ENCODE results near the gene EIF3L.

Gene EIF3L

DNA sequence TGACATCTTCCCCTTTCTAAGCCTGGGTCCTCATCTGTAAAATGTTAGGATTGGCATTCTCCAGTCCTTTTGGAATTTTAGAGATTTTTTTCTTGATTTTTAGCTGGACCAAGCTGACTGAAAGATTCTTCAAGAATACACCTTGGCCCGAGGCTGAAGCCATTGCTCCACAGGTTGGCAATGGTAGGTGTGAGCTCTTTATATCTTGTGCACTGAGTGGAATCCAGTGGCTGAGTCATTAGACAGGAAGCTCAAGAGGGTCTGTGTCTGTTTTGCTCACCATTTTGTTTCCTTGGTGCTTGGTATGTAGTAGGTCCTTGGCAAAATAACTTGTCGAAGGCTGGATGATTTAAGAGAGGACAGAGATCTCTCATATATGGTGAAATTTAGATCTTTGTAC is 6.2 kb downstream of the EIF3L start:
- DNase-seq = no peak

- DNase-seq = no peak
Measured at GRCh38 chr22:37860796-37861421, 11.7 kb downstream of the EIF3L start.

DNA sequence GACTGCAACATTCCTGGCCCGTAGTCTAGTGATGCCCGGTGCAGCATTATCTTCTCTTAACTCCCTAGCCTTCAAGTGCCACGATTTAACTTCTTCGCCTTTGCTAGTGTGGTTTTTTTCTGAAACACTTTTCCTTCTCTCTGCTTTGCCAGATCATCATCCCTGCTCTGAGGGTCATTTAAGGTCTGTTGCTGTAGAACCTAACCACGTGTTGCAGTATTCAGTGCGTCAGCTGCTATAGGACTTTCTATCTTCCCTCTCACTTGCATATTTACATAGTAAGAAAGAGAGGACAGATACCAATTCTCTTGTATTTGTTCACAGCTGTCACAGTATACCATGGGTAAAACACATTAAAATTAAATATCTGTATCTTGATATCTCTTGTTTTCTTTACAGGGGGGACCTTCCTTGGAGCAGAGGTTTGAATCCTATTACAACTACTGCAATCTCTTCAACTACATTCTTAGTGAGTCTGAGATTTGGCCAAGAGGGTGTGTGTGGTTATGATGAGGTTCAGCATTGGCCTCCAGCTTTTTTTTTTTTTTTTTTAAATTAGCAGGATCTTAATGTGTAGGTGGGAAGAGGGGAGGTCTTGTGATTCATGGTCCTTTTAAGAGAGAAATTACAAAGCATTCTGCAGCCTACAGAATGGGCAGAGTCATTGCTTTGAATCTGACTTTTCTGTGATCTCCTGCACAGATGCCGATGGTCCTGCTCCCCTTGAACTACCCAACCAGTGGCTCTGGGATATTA is 13.5 kb downstream of the EIF3L start:
- DNase-seq = no peak

- no peak for DNase-seq
Measured at GRCh38 chr22:37865510-37865909, 16.3 kb downstream of the EIF3L start.

DNA sequence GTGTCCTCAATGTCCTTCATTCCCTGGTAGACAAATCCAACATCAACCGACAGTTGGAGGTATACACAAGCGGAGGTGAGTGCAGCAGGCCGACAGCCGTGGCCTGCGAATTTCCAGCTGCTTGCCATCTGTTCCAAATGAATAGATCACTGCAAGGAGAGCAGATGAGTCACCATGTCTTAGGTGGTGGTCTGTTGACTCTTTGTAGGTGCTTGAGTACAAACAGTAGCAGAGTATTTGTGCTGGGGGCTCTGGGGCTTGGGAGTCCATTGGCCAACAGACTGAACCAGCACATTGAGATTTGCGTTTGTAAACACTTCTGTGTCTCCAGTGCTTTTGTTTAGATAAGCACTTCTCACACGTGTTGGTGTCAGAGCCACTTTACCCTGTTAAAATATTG is 21.1 kb downstream of the EIF3L start:
- peak; percentile 13 to 55 for DNase-seq

- DNase-seq = no peak
Measured at GRCh38 chr22:37880668-37881440, 31.6 kb downstream of the EIF3L start.

DNA sequence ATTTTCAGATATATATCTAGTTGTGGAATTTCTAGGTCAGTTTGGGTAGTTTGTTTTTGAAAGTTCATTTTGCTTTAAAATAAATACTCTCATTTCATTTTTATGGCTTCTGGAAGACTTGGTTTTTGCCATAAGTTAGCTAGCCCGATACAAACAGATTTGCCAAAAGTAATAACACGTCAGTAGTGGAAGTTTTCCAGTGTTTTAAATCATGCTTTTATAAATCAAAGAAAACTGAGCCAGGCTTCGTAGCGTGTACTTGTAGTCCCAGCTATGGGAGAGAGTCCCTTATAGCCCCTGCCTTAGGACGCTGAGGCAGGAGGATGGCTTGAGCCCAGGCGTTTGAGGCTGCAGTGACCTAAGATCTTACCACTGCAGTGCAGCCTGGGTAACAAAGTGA is 35.2 kb downstream of the EIF3L start:
- DNase-seq = no peak

DNA sequence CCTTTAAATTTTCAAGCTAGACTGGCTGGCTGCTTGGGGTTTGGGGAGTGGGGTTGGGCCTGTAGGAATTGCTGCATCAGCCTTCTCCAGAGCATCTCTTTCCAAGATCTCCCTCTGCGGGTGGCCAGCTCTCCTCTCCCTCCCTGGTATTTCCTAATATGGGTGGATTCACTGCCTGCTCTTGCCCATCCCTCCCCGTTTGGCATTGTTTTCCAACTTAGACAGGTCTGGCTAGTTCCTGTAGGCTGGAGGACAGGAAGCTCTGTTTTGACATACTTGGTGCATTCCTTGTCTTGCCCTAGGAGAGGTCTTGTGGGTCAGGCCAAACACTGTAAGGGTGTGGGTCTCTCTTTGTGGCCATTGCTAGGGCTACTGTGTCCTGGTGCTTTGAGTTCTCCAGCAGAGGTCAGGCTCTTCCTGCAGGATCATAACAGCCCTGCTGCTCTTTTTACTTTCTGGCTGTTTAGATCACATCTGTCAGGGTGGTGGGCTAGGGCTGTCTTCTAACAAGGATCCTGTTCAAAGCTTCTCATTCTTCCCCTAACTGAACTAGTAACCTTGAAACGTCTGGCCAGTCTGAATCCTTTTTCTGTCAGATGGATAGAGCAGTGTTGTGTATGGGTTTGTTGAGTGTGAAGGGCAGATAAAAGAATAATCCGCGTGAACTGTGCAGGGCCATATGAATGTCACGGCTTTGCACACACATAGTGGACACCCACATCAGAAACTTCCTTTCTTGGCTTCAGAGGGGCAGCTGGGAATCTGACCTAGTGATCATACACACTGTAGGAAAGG is 38.6 kb downstream of the EIF3L start:
- no peak for DNase-seq

GRCh38 chr22:37891926-37892325 is 42.7 kb downstream of the EIF3L start:
- DNase-seq = no peak

DNA sequence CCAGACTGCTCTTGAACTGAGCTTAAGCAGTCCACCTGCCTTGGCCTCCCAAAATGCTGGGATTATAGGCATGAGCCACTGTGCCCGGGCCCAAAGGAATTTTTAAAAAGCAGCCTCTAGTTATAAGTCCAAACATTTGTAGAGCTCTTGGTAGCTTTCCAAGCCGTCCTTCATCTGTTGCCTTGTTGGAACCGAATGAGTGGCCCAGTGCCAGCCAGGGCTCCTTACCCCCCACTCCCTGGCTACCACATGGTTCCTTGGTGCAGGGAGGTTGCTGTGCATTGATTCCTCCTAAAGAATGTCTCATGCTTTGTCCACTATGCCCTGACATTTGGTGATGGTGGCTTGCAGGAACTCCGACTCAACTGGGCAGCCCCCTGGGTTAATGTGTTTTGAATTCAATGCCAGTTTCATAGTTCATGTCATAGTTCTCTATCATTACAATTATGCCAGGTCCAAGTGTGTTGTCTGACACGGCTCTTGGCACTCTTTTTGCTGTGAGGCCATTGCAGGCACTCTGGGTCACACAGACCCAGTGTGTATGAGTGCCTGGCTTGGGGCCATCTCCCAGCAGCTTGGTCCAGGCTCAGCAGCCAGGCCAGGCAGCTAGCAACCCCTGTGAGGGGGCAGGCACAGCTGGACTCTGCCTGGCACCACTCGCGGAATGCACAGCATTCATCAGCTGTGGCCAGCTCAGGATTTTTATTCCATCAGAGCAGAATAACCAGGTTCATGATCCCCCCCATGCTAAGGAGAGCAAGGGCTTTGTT is 43.5 kb downstream of the EIF3L start:
- DNase-seq = no peak

DNA sequence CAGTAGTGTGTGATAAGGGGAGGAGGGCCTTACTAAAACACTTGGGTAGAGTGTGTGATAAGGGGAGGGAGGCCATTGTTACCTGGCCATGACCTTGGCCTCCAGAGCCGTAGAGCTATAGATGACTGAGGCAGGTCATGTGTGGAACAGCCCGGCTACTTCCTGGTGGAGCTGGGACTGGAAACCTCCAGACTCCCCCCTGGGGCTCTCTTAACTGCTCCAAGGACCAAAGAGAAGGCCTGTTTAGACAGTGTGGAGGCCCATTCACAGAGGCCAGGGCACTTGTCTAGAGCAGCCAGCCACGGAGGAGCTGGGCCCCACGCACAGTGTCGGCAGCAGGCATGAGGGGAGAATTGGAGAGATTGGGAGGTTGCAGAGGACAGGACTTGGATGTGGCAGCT is 44.4 kb downstream of the EIF3L start:
- DNase-seq = no peak

GRCh38 chr22:37894939-37895670 is 45.9 kb downstream of the EIF3L start:
- no peak for DNase-seq

DNA sequence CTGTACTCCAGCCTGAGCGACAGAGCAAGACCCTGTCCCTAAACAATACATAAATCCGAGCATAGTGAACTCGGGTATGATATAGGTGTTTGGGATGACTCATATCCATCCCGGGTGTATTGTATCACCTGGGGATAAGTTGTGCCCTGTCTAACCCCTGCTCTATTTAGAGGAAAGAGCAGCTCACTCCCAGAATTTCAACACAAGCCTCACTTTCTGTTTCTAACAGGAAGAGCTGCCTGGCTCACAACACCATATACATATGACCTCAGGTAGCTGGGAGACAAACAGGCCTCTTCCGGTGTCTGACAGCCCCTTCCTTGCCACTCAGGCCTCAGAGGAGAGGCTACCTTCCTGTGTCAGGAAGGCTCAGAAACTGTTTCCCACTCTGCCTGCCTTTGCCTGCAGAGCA is 47.0 kb downstream of the EIF3L start:
- DNase-seq = peak in 1 of 2 experiments; percentile 36

GRCh38 chr22:37896939-37897338 is 47.7 kb downstream of the EIF3L start:
- no peak for DNase-seq

DNA sequence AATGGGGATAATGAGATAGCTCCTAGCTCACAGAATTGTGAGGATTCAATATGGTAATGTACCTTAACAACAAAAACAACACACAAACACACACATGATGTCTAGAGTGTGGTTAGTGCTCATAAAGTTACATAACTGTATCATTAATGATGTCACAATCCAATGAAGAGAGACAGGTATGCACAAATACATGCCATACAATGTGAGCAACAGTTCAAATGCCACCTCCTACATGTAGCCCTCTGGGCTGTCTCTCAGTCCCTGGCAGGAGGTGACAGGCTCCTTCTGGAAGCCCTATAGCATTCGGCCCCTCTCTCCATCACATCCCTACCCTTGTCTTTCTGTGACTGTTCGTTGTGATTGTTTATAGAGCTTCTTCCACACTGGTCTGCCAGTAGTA is 48.6 kb downstream of the EIF3L start:
- DNase-seq = no peak

GRCh38 chr22:37898441-37899181 is 49.4 kb downstream of the EIF3L start:
- no peak for DNase-seq

GRCh38 chr22:37904572-37905533 is 55.6 kb downstream of the EIF3L start:
- no peak for DNase-seq

DNA sequence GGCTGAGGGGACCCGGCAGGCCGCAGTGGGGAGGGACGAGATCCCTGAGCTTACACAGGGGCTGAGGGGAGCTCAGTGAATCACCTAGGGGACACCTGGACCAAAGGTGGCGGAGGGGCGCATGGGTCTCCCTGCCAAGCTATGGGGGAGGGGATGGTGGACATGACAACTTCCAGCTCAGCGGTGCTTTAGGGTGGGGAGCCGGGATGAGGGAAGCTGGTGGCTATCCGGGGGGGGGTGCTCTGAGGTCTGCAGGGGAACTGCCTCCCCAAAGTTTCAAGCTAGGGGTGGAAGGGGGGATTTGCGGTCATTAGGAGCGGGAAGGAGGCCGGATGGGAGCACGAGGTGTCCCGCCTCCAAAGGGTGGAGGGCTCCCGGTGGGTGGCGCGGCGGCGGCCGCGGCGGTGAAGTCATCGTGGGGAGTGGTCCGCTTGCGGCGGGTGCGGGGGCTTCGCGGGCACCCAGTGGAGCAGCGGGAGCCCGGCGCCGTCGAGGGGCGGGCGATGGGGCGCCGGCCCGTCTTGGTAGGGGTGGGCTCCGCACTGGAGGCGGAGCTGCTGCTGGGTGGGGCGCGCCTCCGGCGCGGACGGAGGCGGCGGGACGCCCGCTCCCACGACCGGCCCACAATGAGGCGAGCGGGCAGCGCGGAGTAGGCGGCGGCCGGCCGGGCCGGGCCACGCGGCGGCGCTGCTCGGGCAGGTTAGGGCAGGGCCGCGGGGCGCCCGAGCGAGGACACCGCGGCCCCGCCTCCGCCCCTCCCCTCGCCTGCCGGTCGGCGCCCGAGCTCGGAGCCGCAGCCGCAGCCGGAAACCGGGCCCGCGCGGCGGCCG is 56.5 kb downstream of the EIF3L start, which contains the start of gene MICALL1:
Gene MICALL1 (plus strand): TSS at position 764 of the 830 bp plus-strand sequence. CDS start 126 bp downstream, outside the sequence.
- peak in 1 of 2 experiments; percentile 65 for DNase-seq

Measured in SHP77 (cell line).